Transverse colon (tissue), 3 donors: ENCODE data around the gene OLFM3.

ENCODE experiments used
- EP300 ChIP-seq: sonication (generic); formaldehyde crosslinking; IDR thresholded peaks from one replicate; pipeline ENCODE4 v1.6.1; 2017; ENCODE audit warnings: antibody characterized with exemption, low read depth
- POLR2A ChIP-seq: fragments of 450-650 bp; IDR thresholded peaks from one replicate; pipeline ENCODE4 v1.6.1; 2016; ENCODE audit warnings: antibody characterized with exemption, mild to moderate bottlenecking, moderate library complexity
- TF ChIP-seq, protein P1 (sequence below), 5 experiments: fragments of 200-600 bp in 3 of 5; fragments of 450-650 bp in 2 of 5; sonication (generic) in 3 of 5; IDR thresholded peaks; 1 replicate in 2 of 5; 2 replicates in 3 of 5; pipeline ENCODE4 v1.5.1; 2016 to 2017; ENCODE audit warnings: antibody characterized with exemption in 5 of 5, inconsistent platforms in 3 of 5, mild to moderate bottlenecking in 2 of 5, moderate library complexity in 1 of 5

DNA sequence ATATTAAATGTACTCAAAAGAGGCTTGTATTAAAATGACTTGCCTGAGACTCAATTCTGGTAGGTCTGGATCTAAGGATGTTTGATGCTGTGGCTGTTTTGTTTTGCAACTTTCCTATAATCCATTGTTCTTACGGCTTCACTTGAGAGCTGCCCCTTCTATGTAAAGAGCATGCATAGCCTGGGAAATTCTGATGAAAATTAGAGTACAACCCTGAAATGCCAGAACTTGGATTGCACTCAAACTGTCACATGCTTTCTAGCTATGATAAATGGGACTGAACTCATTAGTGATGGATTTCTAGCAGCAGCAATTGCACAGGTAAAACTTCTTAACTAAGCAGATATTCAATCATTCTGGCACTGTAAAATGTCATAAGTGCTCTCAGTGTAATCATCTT lies 67.9 kb downstream of the OLFM3 start:
- TF ChIP-seq, protein P1, sequence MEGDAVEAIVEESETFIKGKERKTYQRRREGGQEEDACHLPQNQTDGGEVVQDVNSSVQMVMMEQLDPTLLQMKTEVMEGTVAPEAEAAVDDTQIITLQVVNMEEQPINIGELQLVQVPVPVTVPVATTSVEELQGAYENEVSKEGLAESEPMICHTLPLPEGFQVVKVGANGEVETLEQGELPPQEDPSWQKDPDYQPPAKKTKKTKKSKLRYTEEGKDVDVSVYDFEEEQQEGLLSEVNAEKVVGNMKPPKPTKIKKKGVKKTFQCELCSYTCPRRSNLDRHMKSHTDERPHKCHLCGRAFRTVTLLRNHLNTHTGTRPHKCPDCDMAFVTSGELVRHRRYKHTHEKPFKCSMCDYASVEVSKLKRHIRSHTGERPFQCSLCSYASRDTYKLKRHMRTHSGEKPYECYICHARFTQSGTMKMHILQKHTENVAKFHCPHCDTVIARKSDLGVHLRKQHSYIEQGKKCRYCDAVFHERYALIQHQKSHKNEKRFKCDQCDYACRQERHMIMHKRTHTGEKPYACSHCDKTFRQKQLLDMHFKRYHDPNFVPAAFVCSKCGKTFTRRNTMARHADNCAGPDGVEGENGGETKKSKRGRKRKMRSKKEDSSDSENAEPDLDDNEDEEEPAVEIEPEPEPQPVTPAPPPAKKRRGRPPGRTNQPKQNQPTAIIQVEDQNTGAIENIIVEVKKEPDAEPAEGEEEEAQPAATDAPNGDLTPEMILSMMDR (IDR thresholded peaks at IDR 0.05), result no peak
- no peak for TF ChIP-seq EP300
- TF ChIP-seq POLR2A, result no peak
